DND-41 (cell line): ENCODE data around the gene MACROD1.
A peak's percentile ranks its signal among the peaks of the same experiment; 100 is the strongest.

Experiments used
- ATAC-seq: fragments of 200-7000 bp; cut with Tn5 transposase; 3 replicates; pipeline ENCODE4 v1.9.1; 2021; ENCODE audit warnings: low read depth; ENCODE audit not compliant: insufficient read depth
- DNase-seq: peaks from one replicate; pipeline ENCODE4 v3.0.0-alpha.2; 2020
- H2AFZ ChIP-seq: 2 replicates; pipeline ENCODE4 v1.6.0; 2012; ENCODE audit warnings: low read depth, low read length
- H3K27ac ChIP-seq: 2 replicates; pipeline ENCODE4 v1.5.1; 2012; ENCODE audit warnings: low read length, inconsistent platforms
- H3K27me3 ChIP-seq: fragments of 200-600 bp; sonication (generic); 2 replicates; pipeline ENCODE4 v1.6.0; 2012; ENCODE audit warnings: low read length, mild to moderate bottlenecking, inconsistent platforms; ENCODE audit not compliant: insufficient read depth, poor library complexity
- H3K36me3 ChIP-seq: 2 replicates; pipeline ENCODE4 v1.5.1; 2012; ENCODE audit warnings: low read length, inconsistent platforms; ENCODE audit not compliant: insufficient read depth
- H3K4me1 ChIP-seq: 2 replicates; pipeline ENCODE4 v1.5.1; 2012; ENCODE audit warnings: mild to moderate bottlenecking, low read length; ENCODE audit not compliant: insufficient read depth
- H3K4me2 ChIP-seq: 2 replicates; pipeline ENCODE4 v1.6.0; 2012; ENCODE audit warnings: mild to moderate bottlenecking, moderate library complexity, low read length, inconsistent platforms; ENCODE audit not compliant: insufficient read depth
- H3K4me3 ChIP-seq, 2 experiments: fragments of 200-600 bp in 1 of 2; shearing (Covaris generic) in 1 of 2; 2 replicates each; pipeline ENCODE4 v1.5.1; 2012 to 2016; ENCODE audit warnings: inconsistent platforms in 2 of 2, low read length in 2 of 2, mild to moderate bottlenecking in 2 of 2, low read depth in 1 of 2, moderate library complexity in 1 of 2
- H3K79me2 ChIP-seq: 2 replicates; pipeline ENCODE4 v1.6.0; 2012; ENCODE audit warnings: low read length, inconsistent platforms; ENCODE audit not compliant: insufficient read depth
- H3K9ac ChIP-seq: 2 replicates; pipeline ENCODE4 v1.6.0; 2012; ENCODE audit warnings: low read depth, mild to moderate bottlenecking, inconsistent platforms, low read length, moderate library complexity
- H3K9me3 ChIP-seq: 2 replicates; pipeline ENCODE4 v1.5.1; 2012; ENCODE audit warnings: low read length, moderate library complexity, mild to moderate bottlenecking, inconsistent platforms; ENCODE audit not compliant: insufficient read depth, severe bottlenecking
- H4K20me1 ChIP-seq: 2 replicates; pipeline ENCODE4 v1.6.0; 2012; ENCODE audit warnings: low read length; ENCODE audit not compliant: insufficient read depth
- EZH2 ChIP-seq: IDR thresholded peaks from 3 replicates; pipeline ENCODE4 v1.6.1; 2012; ENCODE audit warnings: borderline replicate concordance, low read depth, mild to moderate bottlenecking, moderate library complexity, low read length, inconsistent platforms; ENCODE audit not compliant: severe bottlenecking
- TF ChIP-seq, protein P1 (sequence below): IDR thresholded peaks from 2 replicates; pipeline ENCODE4 v1.5.1; 2012; ENCODE audit warnings: borderline replicate concordance, low read length, moderate library complexity, mild to moderate bottlenecking; ENCODE audit not compliant: poor library complexity, severe bottlenecking; ENCODE audit errors: extremely low read depth

Gene MACROD1

DNA sequence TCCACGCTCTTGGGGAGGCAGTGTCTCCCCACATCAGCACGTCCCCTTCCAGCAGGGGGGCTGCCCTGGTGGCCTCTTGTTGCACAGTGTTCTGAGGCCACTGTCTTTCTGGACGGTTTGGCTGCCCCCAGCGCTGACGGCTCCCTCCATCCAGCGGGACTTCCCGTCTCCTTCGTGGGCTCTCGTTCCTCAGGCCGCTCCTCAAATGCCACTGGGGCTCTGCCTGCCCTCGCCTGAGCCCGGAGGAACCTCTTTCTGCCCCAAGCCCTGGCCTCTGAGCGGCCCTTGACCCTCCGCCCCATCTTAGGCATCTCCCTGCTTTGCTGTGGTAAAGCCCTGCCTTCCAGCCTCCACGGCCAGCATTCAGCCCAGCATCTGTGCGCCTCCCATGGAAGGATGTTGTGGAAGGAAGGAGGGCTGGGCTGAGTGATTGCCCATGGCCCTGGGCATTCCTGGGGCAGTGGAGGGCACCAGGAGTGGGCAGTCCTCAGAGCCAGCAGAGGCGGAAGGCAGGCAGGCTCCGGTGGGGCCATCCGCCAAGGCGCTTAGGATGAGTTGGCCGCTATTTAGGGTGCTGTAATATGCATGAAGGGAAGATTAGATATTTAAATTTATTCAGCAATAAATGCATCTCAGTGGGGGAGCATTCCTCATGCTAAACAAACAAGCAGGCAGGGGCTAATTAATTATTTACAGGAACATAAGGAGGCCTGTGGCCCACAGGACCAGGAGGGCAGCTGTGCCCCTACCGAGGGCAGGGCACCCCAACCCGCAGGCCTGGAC lies 161.9 kb downstream of the MACROD1 start:
- no peaks in the 10 kb centered on the region for H3K79me2 ChIP-seq
- H3K27ac ChIP-seq = no peak overlapping the region
- H3K9ac ChIP-seq = no peak overlapping the region
- peaks cover 34% of the 10 kb centered on the region for H4K20me1 ChIP-seq
- H3K4me3 ChIP-seq = no peak overlapping the region
- H2AFZ ChIP-seq = no peak overlapping the region
- H3K9me3 ChIP-seq = no peaks in the 10 kb centered on the region
- no peak overlapping the region for H3K4me2 ChIP-seq
- H3K36me3 ChIP-seq = peaks cover 34% of the 10 kb centered on the region
- no peak for ATAC-seq
- TF ChIP-seq, protein P1, sequence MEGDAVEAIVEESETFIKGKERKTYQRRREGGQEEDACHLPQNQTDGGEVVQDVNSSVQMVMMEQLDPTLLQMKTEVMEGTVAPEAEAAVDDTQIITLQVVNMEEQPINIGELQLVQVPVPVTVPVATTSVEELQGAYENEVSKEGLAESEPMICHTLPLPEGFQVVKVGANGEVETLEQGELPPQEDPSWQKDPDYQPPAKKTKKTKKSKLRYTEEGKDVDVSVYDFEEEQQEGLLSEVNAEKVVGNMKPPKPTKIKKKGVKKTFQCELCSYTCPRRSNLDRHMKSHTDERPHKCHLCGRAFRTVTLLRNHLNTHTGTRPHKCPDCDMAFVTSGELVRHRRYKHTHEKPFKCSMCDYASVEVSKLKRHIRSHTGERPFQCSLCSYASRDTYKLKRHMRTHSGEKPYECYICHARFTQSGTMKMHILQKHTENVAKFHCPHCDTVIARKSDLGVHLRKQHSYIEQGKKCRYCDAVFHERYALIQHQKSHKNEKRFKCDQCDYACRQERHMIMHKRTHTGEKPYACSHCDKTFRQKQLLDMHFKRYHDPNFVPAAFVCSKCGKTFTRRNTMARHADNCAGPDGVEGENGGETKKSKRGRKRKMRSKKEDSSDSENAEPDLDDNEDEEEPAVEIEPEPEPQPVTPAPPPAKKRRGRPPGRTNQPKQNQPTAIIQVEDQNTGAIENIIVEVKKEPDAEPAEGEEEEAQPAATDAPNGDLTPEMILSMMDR = no peak
- TF ChIP-seq EZH2 = no peak
- H3K4me1 ChIP-seq = no peaks in the 10 kb centered on the region
- DNase-seq = no peak
- H3K27me3 ChIP-seq = no peaks in the 10 kb centered on the region

DNA sequence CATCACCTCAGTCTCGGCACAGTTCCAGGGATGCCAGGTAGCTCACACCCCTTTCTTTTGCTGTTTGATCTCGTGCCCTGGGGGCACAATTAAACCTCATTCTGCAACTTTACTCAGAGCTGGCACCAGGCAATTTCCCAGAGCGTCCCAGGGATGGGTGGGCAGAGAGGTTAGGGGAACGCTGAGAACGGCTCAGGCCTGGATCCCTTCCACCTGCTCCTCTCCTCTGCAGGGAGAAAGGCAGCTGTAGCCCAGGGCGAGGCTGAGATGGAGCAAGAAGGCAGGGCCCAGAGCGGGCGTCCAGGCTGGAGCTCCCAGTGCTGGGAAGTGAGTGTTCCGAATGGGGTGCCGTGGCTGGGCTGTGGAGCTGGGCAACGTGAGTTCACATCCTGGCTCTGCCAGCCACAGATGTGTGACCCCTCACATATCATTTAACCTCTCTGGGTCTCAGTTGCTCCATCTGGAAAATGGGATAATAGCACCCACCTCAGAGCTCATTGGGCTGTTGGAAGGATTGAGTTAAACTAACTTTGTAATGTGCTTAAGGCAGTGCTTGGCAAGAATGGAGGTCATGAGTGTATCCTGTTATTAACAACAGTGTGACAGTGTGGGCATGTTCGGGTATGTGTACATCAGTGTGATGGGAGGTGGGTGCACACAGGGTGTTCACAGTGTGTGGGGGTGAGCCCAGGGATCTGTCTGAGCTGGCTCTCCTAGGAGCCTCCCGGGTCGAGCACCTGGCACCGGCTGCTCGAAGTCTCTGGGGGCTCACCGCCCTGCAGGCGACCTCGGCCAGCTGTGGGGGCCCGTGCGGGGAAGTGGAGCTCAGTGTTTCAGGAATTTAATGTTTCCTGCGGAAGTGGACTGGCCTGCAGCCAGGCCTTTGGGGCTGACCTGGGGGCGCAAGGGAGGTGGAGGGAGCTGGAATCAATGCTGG lies 164.2 kb downstream of the MACROD1 start:
- Histone ChIP-seq H4K20me1 (peaks cover 52% of the 10 kb centered on the region), H3K9ac (no peak overlapping the region)

DNA sequence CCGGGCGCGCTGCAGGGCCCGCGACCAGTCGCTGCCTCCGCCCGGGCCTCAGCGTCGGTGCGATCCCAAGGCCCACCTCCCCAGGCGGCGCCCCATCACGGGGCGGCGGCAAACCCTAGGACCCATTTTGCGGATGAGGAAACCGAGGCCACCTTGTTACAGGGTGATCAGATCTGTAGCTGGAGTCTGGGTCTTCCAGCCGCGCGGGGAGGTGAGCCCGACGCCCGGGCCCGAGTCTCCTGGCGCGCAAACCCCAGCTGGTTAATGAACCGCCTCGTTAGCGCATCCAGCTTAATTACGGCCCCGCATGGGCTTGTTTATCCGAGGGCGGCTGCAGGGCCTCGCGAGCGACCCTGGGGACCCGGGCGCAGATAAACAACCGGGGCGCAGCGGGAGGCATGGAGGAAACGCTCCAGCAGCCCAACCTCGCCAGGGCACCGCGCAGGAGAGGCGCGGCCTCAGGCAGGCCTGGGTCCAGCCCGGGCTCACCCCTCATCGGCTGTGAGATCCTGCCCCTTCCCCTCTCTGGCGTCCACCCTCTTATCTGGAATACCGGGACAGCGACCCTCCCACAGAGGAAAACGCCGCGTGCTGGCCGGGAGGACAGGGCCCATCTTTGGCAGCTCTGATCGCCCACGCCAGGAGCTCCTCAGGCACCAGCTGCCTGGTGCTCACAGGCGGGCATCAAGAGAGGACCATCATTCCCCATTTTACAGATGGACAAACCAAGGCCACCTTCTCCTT lies 165.0 kb downstream of the MACROD1 start:
- Histone ChIP-seq H3K4me1 (no peaks in the 10 kb centered on the region), H3K36me3 (peaks cover 62% of the 10 kb centered on the region), H3K4me3 (no peak overlapping the region), H3K9ac (no peak overlapping the region), H3K79me2 (no peaks in the 10 kb centered on the region), H3K4me2 (no peak overlapping the region), H3K27ac (no peak overlapping the region), H3K27me3 (no peaks in the 10 kb centered on the region), H4K20me1 (peaks cover 54% of the 10 kb centered on the region), H2AFZ (no peak overlapping the region), H3K9me3 (no peaks in the 10 kb centered on the region)
- ATAC-seq (no peak), DNase-seq (no peak)
- TF ChIP-seq, protein P1 = no peak
- no peak for TF ChIP-seq EZH2

More for the DNA sequence above, 164.2 kb downstream of the MACROD1 start:
- ATAC-seq (0 out of 3 replicates have a peak, but pooled peaks have one; percentile 15), DNase-seq (no peak)
- H3K4me2 ChIP-seq = no peak overlapping the region
- no peaks in the 10 kb centered on the region for H3K27me3 ChIP-seq
- no peak overlapping the region for H3K27ac ChIP-seq
- no peak for TF ChIP-seq EZH2
- TF ChIP-seq, protein P1 = no peak
- H2AFZ ChIP-seq = no peak overlapping the region
- no peaks in the 10 kb centered on the region for H3K79me2 ChIP-seq
- peaks cover 54% of the 10 kb centered on the region for H3K36me3 ChIP-seq
- no peak overlapping the region for H3K4me3 ChIP-seq
- no peaks in the 10 kb centered on the region for H3K4me1 ChIP-seq
- no peaks in the 10 kb centered on the region for H3K9me3 ChIP-seq
